ENCODE data around the gene HIBADH. TPM values are rescaled to one million over a fixed set of nuclear protein-coding genes. Genes with fewer than 3 reads are reported as not detected.
"Not testable (repeated sequence)": the region's sequence is repeated elsewhere in the genome, so short reads cannot be mapped to it uniquely, and the experiment has no call there.

Gene HIBADH
- total RNA-seq, 2 experiments from 2014 or later = 19.2 to 24.0 TPM

GRCh38 chr7:27678617-27679260, 16.1 kb upstream of the HIBADH start:
- ChIA-PET POLR2A (interaction anchor here (0.6 kb wide), 1 partner anchor 55 kb away, joined by 4 read pairs; no protein-coding TSS in a partner anchor), CTCF (ENCODE audit: unreplicated experiment) (no interaction called here)
- H2AFZ ChIP-seq (ENCODE audit: low read length) = no peak overlapping the region
- intact Hi-C loops (cut with micrococcal nuclease; ENCODE audit: unreplicated experiment) = no loop called here
- H3K4me2 ChIP-seq (ENCODE audit: low read length) = no peak overlapping the region
- no peak overlapping the region for H3K27ac ChIP-seq (ENCODE audit: low read depth, low read length, poor library complexity, severe bottlenecking)
- no peaks in the 10 kb centered on the region for H4K20me1 ChIP-seq (ENCODE audit: insufficient read depth, low read length)
- no peak overlapping the region for H3K4me3 ChIP-seq (ENCODE audit: low read depth, low read length, poor library complexity, severe bottlenecking)
- BruUV-seq (replicated peaks) = no TSS peak
- DNase-seq (ENCODE audit: low spot score) = no peak
- no peaks in the 10 kb centered on the region for H3K79me2 ChIP-seq (ENCODE audit: insufficient read depth, low read depth, low read length)
- TF ChIP-seq EZH2phosphoT487 (IDR thresholded peaks at IDR 0.05; ENCODE audit: borderline replicate concordance, low read depth, low read length) = no peak
- no peak for TF ChIP-seq CTCF (conservative IDR thresholded peaks at IDR 0.05; ENCODE audit: low read length)
- H3K9me2 ChIP-seq (ENCODE audit: insufficient read depth, low read length) = no peaks in the 10 kb centered on the region
- no peaks in the 10 kb centered on the region for H3K9me3 ChIP-seq (ENCODE audit: low read length)
- no peaks in the 10 kb centered on the region for H3K36me3 ChIP-seq (ENCODE audit: insufficient read depth, low read length)
- no peaks in the 10 kb centered on the region for H3K4me1 ChIP-seq (ENCODE audit: insufficient read depth, low read length, poor library complexity, severe bottlenecking)

GRCh38 chr7:27677912-27678612, 15.4 kb upstream of the HIBADH start:
- TF ChIP-seq EZH2phosphoT487 (IDR thresholded peaks at IDR 0.05; ENCODE audit: borderline replicate concordance, low read depth, low read length) = no peak
- no peak for TF ChIP-seq CTCF (conservative IDR thresholded peaks at IDR 0.05; ENCODE audit: low read length)

GRCh38 chr7:27674126-27674525, 11.4 kb upstream of the HIBADH start:
- intact Hi-C loops (cut with micrococcal nuclease; ENCODE audit: unreplicated experiment); H3K4me2 ChIP-seq (ENCODE audit: low read length); H2AFZ ChIP-seq (ENCODE audit: low read length); H3K9me3 ChIP-seq (ENCODE audit: low read length); H3K27ac ChIP-seq (ENCODE audit: low read depth, low read length, poor library complexity, severe bottlenecking); H4K20me1 ChIP-seq (ENCODE audit: insufficient read depth, low read length); H3K4me1 ChIP-seq (ENCODE audit: insufficient read depth, low read length, poor library complexity, severe bottlenecking); CTCF ChIA-PET (ENCODE audit: unreplicated experiment); H3K9me2 ChIP-seq (ENCODE audit: insufficient read depth, low read length); H3K4me3 ChIP-seq (ENCODE audit: low read depth, low read length, poor library complexity, severe bottlenecking); DNase-seq (ENCODE audit: low spot score); H3K36me3 ChIP-seq (ENCODE audit: insufficient read depth, low read length); BruUV-seq (replicated peaks); H3K79me2 ChIP-seq (ENCODE audit: insufficient read depth, low read depth, low read length): not testable (repeated sequence)
- POLR2A ChIA-PET = interaction anchor here (0.6 kb wide), 1 partner anchor 24 kb away, joined by 3 read pairs; no protein-coding TSS in a partner anchor

More at GRCh38 chr7:27677912-27678612, 15.4 kb upstream of the HIBADH start:
- Histone ChIP-seq H3K4me2 (ENCODE audit: low read length) (no peak overlapping the region), H3K4me1 (ENCODE audit: insufficient read depth, low read length, poor library complexity, severe bottlenecking) (no peaks in the 10 kb centered on the region), H3K36me3 (ENCODE audit: insufficient read depth, low read length) (no peaks in the 10 kb centered on the region), H3K79me2 (ENCODE audit: insufficient read depth, low read depth, low read length) (no peaks in the 10 kb centered on the region), H4K20me1 (ENCODE audit: insufficient read depth, low read length) (no peaks in the 10 kb centered on the region), H3K4me3 (ENCODE audit: low read depth, low read length, poor library complexity, severe bottlenecking) (no peak overlapping the region), H3K9me2 (ENCODE audit: insufficient read depth, low read length) (no peaks in the 10 kb centered on the region), H3K9me3 (ENCODE audit: low read length) (no peaks in the 10 kb centered on the region), H3K27ac (ENCODE audit: low read depth, low read length, poor library complexity, severe bottlenecking) (no peak overlapping the region), H2AFZ (ENCODE audit: low read length) (no peak overlapping the region)
- POLR2A ChIA-PET = interaction anchor here (0.6 kb wide), 1 partner anchor 55 kb away, joined by 4 read pairs; no protein-coding TSS in a partner anchor
- no TSS peak for BruUV-seq (replicated peaks)
- intact Hi-C loops (cut with micrococcal nuclease; ENCODE audit: unreplicated experiment) = no loop called here
- no peak for DNase-seq (ENCODE audit: low spot score)
- CTCF ChIA-PET (ENCODE audit: unreplicated experiment) = no interaction called here
